ENCODE data around the gene SPOP.

The SPOP gene

DNA sequence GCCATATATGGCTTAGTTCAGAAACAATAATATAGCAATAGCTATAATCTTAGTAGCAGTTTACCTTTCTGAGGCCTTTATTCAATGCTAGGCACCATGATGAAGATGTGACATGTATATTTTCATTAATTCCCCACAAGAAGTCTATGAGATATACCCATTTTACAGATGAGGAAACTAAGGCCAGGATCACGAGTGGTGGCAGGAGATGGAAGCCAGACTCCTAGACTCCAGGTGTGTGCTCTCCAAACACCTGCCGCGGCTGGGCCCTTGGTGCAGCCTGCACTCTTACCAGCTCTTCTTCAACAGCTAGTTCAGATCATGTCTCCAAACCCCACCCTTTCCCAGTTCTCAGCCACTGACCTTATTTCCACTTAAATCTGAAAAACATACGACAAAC, 87.0 kb downstream of the SPOP start:
- no peak for DNase-seq (ENCODE audit: low read depth, low spot score)
- no peak overlapping the region for H3K27ac ChIP-seq

DNA sequence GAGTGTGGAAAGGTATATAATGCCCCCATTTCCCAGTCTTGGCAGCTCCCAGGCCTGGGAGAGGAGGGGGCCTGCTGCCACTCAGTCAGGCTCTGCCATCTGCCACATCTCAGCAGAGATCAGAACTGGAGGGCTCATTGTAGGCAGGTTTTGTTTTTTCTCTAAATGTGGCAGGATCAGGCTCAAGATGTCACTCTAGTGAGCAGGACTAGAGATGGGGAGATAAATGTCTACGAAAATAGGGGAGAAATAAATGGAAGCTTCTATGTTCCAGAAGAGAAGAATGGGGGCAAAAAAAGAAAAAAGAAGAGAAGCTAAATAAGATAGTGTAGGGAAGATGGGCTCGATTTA, 88.3 kb downstream of the SPOP start:
- no peak for DNase-seq (ENCODE audit: low read depth, low spot score)
- H3K27ac ChIP-seq: no peak overlapping the region

DNA sequence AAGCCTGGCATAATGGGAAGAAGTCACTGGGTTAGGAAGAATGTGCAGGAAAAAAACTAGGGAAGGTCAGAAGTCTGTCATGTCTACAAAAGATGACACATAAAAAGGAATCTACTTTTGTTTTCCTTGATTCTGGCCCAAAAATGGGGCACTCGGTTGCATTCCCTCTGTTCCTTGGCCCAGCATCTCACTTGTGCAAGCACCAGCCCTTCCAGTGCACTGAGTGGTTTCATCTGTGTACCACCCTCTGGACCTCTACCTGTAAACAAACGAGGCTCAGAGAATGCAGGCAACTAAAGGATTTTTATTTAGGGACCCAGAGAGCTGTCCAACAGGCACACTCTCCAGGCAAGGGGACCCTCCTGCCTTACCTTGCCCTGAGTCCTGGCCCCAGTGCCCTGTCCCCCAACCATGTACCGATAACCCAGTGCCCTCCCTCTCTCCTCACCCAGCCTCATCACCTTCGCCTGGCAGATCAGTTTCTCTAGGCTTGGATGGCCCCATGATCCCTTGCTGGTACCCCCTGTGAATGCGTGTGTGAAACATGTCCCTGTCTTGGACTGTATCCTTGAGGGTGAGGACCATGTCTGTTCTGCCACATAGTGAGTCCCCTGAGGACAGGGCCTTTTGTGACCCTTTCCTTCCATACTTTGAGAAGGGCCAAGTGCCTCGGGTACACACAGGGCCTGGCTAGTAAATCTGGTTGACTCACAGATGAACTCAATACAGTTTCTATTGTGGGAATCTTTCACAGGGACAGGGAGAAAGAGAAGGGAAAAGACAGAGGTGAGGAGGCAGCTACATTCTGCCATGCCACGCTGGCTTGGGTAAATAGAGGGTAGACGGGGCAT, 88.9 kb downstream of the SPOP start:
- no peak overlapping the region for H3K27ac ChIP-seq
- no peak for DNase-seq (ENCODE audit: low read depth, low spot score)

DNA sequence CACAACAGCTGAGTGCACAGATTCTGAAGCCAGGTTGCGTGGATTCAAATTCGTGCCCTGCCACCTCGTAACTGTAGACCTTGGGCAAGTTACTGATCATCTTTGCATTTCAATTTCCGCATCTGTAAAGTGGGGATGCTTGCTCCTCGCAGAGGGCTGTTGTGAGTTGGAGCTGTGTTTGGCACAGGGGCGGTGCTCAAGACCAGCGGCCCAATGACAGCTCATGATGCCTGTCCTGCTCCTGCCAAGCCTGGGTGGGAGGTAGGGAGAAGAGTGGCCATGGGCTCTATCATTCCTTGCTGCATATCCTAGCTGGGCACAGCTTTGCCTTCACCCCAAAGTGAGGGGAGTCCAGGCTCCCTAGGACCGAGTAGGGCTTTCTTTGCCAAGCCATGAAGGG, 89.6 kb downstream of the SPOP start:
- no peak overlapping the region for H3K27ac ChIP-seq
- DNase-seq (ENCODE audit: low read depth, low spot score): no peak

DNA sequence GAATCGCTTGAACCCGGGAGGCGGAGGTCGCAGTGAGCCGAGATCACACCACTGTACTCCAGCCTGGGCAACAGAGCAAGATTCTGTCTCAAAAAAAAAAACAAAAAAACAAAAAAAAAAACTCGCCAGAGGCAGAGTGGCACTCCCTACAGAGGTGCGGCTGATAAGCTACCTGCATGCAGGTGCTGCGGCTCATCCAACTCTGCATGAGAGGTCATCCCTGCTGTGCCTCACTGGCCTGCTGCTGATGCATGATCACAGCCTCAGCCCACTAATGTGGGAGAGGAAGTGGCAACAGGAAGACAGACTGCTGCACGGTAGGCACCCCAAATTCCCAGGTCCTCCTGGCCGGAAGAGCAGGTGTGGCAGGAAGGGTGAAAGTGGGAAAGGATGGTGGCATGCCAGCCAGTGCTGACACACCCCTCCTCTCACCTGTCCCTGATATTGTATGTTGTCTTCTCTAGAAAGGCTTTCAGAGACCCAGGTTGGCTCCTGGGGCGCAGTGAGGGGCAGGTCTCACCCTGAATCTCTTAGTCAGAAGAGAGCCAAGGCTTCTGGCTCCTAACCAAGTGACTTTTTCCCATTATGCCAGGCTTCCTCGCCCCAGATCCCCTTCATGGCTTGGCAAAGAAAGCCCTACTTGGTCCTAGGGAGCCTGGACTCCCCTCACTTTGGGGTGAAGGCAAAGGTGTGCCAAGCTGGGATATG, 90.4 kb downstream of the SPOP start:
- no peak for DNase-seq (ENCODE audit: low read depth, low spot score)
- no peak overlapping the region for H3K27ac ChIP-seq

DNA sequence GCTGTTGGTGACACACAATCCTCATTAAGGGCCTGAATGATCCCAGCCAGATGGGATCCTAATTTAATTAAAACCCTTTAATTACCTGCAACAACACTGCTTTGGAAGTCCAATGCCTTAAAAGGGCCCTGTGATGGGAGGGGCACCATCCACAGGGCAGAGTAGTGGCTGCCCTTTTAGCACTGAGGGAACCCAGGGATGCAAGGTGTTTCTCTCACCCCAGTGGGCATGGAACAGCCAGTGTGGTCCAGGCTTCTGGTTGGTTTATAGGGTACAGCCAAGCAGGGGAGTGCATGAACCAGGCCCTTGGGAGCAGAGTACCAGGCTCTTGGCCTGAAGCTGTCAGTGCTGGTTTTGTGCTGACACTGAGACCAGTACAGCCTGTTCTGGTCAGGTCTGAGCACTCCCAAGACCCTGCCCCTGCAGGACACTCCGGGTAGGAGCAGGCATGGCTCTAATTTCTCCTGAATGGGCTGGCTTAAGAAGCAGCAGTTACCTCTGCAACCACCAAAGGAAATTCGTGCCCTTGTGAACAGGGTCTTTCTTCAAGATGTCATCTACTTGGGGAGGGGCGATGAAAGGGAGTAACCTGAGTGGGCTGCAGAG, 92.4 kb downstream of the SPOP start:
- H3K27ac ChIP-seq: no peak overlapping the region
- DNase-seq (ENCODE audit: low read depth, low spot score): no peak

DNA sequence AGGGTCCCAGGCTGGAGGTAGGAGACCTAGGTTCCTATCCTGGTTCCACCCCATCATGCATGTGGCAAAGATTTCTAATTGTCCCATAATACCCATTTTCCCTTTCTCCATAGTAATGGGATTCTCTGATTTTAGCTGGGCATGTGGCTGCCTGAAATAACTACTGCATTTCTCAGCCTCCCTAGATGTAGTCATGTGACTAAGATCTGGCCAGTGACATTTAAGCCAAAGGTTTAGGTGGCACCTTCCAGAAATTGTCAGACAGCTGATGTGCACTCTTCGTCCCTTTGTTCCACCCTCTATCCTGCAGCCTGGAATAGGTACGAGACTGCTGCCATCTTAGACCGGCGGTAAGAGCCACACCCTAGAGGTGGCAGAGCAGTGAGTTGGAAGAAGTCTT, 94.0 kb downstream of the SPOP start:
- DNase-seq (ENCODE audit: low read depth, low spot score): no peak
- no peak overlapping the region for H3K27ac ChIP-seq

DNA sequence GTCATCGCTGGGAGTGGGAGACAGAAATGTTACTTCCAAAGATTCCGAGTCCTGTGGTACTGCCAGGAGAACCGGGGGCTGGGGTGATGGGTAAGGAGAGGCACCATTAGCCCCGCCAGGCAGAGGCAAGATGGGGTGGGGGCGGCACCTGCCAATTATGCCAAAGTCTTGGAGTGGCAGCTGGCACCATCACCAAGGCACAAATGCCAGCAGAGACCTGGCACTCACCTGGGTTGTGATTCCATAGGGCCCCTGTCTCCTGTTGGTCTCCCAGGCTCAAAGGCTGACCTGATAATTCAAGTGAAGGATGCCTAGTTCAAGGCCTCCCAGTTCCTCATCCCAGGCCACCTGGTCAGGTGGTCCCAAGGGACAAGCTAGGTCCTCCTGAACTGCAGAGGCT, 94.7 kb downstream of the SPOP start:
- H3K27ac ChIP-seq: no peak overlapping the region
- DNase-seq (ENCODE audit: low read depth, low spot score): no peak

DNA sequence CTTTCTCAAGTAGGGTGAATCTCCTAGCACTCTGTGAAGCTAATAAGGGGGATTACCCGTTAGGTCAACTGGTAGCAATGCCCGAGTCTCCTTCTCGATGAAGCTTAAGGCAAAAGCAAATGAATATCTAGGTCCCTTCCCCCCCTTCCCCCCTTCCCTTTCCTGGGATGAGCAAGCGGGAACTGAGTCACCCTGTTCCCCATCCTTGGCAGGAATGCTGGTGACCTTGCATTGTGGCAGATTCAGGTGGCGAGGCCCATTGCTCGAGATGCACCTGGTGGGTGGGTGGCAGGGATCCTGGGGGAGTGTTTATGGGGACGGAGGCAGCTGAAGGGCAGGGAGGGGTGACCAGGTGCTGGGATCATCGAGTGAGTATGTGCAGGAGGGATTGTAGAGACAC, 95.1 kb downstream of the SPOP start:
- H3K27ac ChIP-seq: no peak overlapping the region
- no peak for DNase-seq (ENCODE audit: low read depth, low spot score)

DNA sequence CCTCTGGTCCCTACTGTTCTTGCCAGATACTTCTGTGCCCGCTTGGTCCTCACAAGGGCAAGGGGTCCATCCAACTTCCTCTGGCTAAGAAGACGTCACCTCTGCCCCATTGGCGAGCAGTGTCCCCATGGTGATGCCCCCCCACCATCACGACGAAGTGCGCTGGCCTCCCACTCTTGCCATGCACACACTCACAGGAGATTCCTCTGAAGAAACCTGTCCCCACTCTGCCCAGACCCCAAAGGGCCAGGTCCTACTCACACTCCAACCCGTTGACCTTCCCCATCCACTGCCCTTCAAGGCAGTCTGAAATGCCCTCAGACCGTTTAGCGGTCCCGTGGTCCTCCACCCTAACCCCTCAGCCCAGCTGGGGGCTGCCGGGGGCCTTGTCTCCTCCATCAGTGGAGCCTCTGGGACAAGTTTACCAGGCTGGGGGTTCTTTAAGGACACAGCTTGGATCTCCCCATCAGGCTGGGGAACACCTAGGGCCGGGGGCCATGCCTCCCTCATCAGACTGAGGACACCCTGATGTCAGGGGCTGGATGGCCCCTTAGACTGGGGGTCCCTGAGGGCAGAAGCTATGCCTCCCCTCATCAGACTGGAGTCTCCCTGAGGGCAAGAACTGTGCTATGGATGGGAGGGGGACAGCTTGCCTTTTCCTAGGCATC, 95.7 kb downstream of the SPOP start:
- DNase-seq (ENCODE audit: low read depth, low spot score): no peak
- H3K27ac ChIP-seq: no peak overlapping the region

DNA sequence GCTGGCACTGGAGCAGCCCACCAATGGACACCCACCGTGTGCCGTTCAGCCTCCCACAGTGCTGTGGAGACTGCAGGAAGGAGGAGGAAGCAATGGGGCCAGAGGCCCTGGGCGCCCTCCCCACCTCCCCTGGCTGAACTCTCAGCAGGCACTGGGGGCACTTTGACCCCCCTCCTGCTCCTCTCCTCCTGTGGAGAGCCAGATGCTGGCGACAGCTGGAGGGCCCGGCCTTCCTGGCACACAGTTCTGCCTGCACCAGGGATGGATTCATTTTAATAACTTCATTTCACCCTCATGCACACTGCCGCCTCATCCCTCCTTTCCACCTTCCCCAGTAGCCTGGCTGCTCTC, 96.3 kb downstream of the SPOP start:
- no peak overlapping the region for H3K27ac ChIP-seq
- no peak for DNase-seq (ENCODE audit: low read depth, low spot score)

DNA sequence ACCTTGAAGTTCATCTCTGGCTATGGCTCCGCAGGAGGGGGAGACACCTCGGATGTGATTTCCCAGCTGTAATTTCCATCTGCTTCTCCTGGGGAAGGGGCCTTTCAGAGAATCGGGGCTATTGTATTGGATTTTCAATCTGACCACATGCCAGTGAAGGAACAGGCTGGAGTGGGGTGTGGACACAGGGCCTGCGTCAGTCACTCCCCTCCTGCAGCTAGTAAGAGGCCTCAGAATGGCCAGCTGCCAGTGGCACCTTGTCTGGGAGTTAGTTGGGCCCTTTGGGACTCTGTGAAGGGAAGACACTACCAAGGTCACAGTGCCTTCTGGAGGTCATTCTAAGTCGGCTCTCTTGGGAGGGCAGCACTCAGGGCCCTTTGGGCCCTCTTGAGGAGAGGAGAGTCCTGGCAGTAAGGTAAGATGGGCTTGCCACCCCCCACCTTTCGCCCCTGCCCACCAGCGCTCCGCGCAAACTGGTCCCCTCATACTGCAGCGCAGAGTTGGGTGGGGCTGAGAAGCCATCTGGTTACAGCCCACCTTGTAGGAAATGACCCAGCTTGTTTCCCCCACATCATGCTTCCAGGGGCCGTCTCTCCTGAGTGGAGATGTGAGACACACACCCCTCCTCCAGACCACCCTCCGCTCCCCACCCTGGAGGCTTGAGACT, 96.8 kb downstream of the SPOP start:
- no peak for DNase-seq (ENCODE audit: low read depth, low spot score)
- no peak overlapping the region for H3K27ac ChIP-seq

DNA sequence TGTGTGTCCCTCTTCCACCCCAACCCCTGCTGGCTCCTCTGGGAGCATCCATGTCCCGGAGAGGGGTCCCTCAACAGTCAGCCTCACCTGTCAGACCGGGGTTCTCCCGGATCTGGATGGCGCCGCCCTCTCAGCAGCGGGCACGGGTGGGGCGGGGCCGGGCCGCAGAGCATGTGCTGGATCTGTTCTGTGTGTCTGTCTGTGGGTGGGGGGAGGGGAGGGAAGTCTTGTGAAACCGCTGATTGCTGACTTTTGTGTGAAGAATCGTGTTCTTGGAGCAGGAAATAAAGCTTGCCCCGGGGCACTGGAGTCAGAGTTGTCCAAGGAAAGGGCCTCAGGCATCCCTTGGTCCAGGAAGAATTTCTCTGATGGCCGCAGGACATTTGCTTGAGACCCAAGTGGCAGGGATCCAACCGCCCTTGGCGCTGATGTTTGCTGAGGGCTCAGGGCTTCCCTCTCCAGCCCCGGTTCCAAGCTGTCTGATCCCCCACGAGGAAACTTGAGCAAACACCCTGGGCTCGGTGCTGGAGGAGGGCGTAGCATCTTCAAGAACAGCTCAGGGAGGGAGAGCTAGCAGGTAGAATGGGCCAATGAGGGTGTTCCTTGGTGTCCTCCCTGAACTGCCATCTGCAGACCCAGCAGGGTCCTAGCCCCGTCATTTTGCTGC, 97.7 kb downstream of the SPOP start:
- no peak overlapping the region for H3K27ac ChIP-seq
- no peak for DNase-seq (ENCODE audit: low read depth, low spot score)

DNA sequence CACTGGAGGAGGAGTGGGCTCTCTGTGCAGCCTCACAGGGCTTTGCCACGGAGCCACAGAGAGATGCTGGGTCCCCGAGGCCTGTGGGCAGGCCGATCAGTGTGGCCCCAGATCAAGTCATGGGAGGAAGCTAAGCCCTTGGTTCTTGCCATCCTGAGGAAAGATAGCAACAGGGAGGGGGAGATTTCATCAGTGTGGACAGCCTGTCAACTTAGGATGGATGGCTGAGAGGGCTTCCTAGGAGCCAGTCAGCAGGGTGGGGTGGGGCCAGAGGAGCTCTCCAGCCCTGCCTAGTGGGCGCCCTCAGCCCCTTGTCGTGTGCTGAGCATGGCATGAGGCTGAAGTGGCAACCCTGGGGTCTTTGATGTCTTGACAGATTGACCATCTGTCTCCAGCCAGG, 98.4 kb downstream of the SPOP start:
- H3K27ac ChIP-seq: no peak overlapping the region
- no peak for DNase-seq (ENCODE audit: low read depth, low spot score)

DNA sequence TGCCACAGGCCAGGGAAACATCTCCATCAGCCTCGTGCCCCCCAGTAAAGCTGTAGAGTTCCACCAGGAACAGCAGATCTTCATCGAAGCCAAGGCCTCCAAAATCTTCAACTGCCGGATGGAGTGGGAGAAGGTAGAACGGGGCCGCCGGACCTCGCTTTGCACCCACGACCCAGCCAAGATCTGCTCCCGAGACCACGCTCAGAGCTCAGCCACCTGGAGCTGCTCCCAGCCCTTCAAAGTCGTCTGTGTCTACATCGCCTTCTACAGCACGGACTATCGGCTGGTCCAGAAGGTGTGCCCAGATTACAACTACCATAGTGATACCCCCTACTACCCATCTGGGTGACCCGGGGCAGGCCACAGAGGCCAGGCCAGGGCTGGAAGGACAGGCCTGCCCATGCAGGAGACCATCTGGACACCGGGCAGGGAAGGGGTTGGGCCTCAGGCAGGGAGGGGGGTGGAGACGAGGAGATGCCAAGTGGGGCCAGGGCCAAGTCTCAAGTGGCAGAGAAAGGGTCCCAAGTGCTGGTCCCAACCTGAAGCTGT, 98.9 kb downstream of the SPOP start:
- DNase-seq (ENCODE audit: low read depth, low spot score): no peak
- H3K27ac ChIP-seq: no peak overlapping the region

DNA sequence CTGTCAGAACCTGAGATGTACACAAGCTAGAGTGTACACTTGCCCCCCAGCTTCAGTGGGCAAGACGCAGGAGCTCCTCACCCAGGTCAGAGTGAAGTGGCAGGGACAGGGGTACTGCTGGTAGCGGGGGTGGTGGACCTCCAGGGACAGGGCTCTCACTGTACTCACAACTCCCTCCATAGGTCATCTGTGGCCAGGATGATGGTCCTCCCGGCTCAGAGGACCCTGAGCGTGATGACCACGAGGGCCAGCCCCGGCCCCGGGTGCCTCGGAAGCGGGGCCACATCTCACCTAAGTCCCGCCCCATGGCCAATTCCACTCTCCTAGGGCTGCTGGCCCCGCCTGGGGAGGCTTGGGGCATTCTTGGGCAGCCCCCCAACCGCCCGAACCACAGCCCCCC, 99.5 kb downstream of the SPOP start:
- no peak for DNase-seq (ENCODE audit: low read depth, low spot score)

DNA sequence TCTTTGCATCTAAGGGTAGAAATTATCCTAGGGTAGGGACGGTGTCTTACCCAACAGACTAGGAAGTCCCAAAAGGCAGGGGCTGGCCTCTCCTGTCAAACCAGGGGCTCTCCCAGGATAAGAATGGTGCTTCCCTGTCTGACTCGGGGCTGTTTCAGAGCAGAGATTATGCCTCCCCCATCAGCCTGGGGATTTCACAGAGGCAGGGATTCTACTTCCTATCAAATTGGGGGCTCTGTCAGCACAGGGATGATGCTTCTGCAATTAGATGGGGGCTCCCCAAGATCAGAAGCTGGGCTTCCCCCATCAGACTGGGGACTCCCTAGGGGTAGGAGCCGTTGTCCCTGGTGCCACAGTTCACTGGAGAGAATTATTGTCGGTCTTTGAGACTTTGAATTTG, 99.9 kb downstream of the SPOP start:
- DNase-seq (ENCODE audit: low read depth, low spot score): no peak
- no peak overlapping the region for H3K27ac ChIP-seq

More for the DNA sequence above, 99.5 kb downstream of the SPOP start:
- H3K27ac ChIP-seq: no peak overlapping the region

DNA sequence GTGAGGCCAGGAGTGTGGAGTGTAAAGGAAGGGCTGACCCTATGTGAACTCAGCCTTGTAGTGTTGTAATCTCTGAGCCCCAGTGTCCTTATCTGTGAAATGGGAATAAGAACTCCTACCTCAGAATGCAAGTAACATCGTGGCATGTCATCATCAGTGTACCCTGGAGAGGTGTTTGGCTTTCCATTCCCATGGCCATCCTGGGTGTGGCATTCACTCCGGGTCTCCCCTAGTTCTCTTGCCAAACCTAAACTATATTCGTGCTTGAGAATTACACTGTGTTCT, 100.3 kb downstream of the SPOP start:
- DNase-seq (ENCODE audit: low read depth, low spot score): no peak
- H3K27ac ChIP-seq: no peak overlapping the region

DNA sequence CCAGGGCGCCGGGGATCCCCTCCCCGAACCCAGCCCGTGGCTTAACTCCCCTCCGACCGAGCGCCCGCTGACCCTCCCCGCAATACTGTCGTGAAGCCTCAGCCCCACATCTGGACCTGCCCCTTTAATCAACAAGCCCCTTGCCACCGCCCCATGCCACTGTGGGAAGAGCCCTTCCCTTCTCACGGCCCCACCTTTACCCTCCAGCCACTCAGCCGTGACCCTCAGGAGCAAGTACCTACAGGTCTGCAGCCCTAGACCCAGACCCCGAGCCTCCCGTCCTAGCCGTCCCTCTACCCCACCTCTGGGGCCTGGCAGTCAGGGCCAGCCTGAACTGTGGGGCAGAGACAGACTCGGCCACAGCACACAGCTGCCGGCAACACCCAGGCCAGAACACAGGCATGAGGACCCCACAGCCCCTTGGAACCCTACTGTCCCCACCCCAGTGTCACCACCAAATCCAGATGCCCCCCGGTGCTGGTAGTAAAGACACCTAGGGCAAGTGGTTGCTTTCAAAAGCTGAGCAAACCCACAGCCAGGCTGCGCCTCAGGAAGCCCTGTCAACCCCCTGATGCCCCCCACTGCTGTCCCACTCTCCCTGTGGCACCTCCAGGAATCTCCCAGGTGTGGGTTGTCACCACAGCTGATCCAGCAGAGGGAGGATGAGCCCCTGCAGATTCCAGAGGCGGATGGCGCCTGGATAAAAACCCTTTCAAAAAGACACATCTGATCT, 100.8 kb downstream of the SPOP start:
- DNase-seq (ENCODE audit: low read depth, low spot score): no peak
- H3K27ac ChIP-seq: no peak overlapping the region
